ENCODE data around the gene TUBAL3. TPM values are rescaled to one million over a fixed set of nuclear protein-coding genes. Genes with fewer than 3 reads are reported as not detected.
A peak's percentile ranks its signal among the peaks of the same experiment; 100 is the strongest.

TUBAL3 gene
- polyA plus RNA-seq, 1 of the 3 experiments (the other 2 are of a cell fraction): not detected

DNA sequence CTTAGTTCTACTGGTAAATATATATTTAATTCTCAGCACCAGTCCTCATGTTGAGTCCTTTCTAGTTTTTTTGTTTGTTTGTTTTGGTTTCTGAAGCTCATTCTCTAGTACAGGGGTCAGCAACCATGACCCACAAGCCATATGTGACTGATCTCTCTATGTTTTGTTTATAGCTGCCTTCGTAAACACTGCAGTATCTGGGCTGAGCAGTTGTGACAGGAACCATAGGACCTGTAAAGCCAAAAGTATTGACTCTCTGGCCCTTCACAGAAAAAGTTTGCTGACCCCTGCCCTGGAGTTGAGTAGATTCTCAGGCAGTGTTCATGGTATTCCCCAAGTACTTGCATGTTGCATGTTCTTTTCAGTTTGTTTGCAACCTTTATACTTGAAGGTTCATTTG is 28.6 kb upstream of the TUBAL3 start:
- Histone ChIP-seq H3K36me3 (replicated peaks in 1 of 2; ENCODE audit: control insufficient read depth in 1 of 2, insufficient read depth in 2 of 2, low read length in 1 of 2) (peaks cover 3 to 28% of the 10 kb centered on the region in 2 experiments), H3K9me2 (no peaks in the 10 kb centered on the region; the same call in 1 of the 2 replicates), H3K4me2 (no peak overlapping the region), H3F3A (replicated peaks; ENCODE audit: insufficient read depth) (peaks cover 28% of the 10 kb centered on the region), H3K27ac (ENCODE audit: low read depth in 2 of 2, low read length in 1 of 2) (peak overlapping the region in 1 of 2 experiments; percentile 89; a peak in 1 of 4 replicates), H3K9ac (no peak overlapping the region), H2AFZ (ENCODE audit: low read depth) (peak overlapping the region; percentile 25; the same call in 1 of the 2 replicates), H3K9me3 (0 out of 2 replicates have a peak, but pooled peaks cover 6% of the 10 kb centered on the region), H4K20me1 (ENCODE audit: insufficient read depth) (no peaks in the 10 kb centered on the region), H3K27me3 (ENCODE audit: insufficient read depth) (no peaks in the 10 kb centered on the region), H3K79me2 (ENCODE audit: insufficient read depth) (peaks cover 13% of the 10 kb centered on the region; the same call in 1 of the 2 replicates), H3K4me1 (ENCODE audit: control insufficient read depth in 1 of 2, insufficient read depth in 2 of 2, low read depth in 1 of 2, low read length in 1 of 2) (peaks cover 0 to 13% of the 10 kb centered on the region in 2 experiments; a peak in 3 of 4 replicates), H3K4me3 (ENCODE audit: low read depth in 2 of 2, low read length in 1 of 2) (no peak overlapping the region)
- 100% methylated on average over 1 of the region's 1 CpG for WGBS (ENCODE audit: low lambda C conversion rate)
- no peak for DNase-seq
- ChIA-PET POLR2A (no interaction called here), CTCF (interaction anchor here (0.7 to 17.2 kb wide), 13 partner anchors 7 to 618 kb away, joined by 3 to 449 read pairs (median 7); no protein-coding TSS in a partner anchor)
- TF ChIP-seq, protein P1, sequence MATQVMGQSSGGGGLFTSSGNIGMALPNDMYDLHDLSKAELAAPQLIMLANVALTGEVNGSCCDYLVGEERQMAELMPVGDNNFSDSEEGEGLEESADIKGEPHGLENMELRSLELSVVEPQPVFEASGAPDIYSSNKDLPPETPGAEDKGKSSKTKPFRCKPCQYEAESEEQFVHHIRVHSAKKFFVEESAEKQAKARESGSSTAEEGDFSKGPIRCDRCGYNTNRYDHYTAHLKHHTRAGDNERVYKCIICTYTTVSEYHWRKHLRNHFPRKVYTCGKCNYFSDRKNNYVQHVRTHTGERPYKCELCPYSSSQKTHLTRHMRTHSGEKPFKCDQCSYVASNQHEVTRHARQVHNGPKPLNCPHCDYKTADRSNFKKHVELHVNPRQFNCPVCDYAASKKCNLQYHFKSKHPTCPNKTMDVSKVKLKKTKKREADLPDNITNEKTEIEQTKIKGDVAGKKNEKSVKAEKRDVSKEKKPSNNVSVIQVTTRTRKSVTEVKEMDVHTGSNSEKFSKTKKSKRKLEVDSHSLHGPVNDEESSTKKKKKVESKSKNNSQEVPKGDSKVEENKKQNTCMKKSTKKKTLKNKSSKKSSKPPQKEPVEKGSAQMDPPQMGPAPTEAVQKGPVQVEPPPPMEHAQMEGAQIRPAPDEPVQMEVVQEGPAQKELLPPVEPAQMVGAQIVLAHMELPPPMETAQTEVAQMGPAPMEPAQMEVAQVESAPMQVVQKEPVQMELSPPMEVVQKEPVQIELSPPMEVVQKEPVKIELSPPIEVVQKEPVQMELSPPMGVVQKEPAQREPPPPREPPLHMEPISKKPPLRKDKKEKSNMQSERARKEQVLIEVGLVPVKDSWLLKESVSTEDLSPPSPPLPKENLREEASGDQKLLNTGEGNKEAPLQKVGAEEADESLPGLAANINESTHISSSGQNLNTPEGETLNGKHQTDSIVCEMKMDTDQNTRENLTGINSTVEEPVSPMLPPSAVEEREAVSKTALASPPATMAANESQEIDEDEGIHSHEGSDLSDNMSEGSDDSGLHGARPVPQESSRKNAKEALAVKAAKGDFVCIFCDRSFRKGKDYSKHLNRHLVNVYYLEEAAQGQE (IDR thresholded peaks at IDR 0.05; ENCODE audit: low read depth, low read length): no peak
- no peak for TF ChIP-seq MEF2A (IDR thresholded peaks at IDR 0.05; ENCODE audit: borderline replicate concordance, low read depth)
- TF ChIP-seq RAD21 (IDR thresholded peaks at IDR 0.05; ENCODE audit: low read length): no peak

DNA sequence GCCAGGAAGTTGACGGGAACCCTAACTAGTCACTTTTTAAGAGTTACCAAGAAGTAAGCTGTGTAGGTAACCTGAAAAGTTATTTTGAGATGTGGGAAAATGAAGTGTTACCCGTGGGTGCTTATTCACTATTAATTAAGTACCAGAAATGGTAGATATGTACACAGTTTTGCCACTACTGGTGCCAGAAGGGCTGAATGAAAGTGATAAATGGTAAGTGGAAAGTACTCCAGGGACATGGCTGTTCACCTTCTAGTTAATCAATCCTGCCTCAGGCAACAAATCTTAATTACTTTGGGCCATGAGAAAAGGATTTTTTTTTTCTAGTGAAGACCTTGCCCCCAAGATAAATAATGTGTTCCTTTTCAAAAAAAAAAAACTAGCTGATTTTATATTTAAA is 23.5 kb upstream of the TUBAL3 start:
- no peak overlapping the region for H3K4me3 ChIP-seq (ENCODE audit: low read depth in 2 of 2, low read length in 1 of 2)

More for the DNA sequence above, 23.5 kb upstream of the TUBAL3 start:
- no peaks in the 10 kb centered on the region for H4K20me1 ChIP-seq (ENCODE audit: insufficient read depth)
- no peak for DNase-seq
- H3K9me3 ChIP-seq: 0 out of 2 replicates have a peak, but pooled peaks cover 6% of the 10 kb centered on the region
- no peak overlapping the region for H3K4me2 ChIP-seq
- no peak overlapping the region for H3K9ac ChIP-seq
- 77% methylated on average over 2 of the region's 2 CpGs for WGBS (ENCODE audit: low lambda C conversion rate)
- H3K4me1 ChIP-seq (ENCODE audit: control insufficient read depth in 1 of 2, insufficient read depth in 2 of 2, low read depth in 1 of 2, low read length in 1 of 2): peaks cover 0 to 11% of the 10 kb centered on the region in 2 experiments; a peak in 2 of 4 replicates
- no peak overlapping the region for H3K27ac ChIP-seq (ENCODE audit: low read depth in 2 of 2, low read length in 1 of 2)
- POLR2A ChIA-PET: interaction anchor here (0.6 kb wide), 1 partner anchor 207 kb away, joined by 3 read pairs; no protein-coding TSS in a partner anchor
- H3F3A ChIP-seq (replicated peaks; ENCODE audit: insufficient read depth): peaks cover 20% of the 10 kb centered on the region
- no peak overlapping the region for H2AFZ ChIP-seq (ENCODE audit: low read depth)
- no peaks in the 10 kb centered on the region for H3K27me3 ChIP-seq (ENCODE audit: insufficient read depth)
- CTCF ChIA-PET: interaction anchor here (0.9 to 4.8 kb wide), 5 partner anchors 10 to 578 kb away, joined by 3 to 25 read pairs (median 4); no protein-coding TSS in a partner anchor
- H3K9me2 ChIP-seq: no peaks in the 10 kb centered on the region; the same call in 1 of the 2 replicates
- H3K36me3 ChIP-seq (replicated peaks in 1 of 2; ENCODE audit: control insufficient read depth in 1 of 2, insufficient read depth in 2 of 2, low read length in 1 of 2): peaks cover 3 to 32% of the 10 kb centered on the region in 2 experiments
- no peak for TF ChIP-seq ELF1 (IDR thresholded peaks at IDR 0.05)
- TF ChIP-seq, protein P2, sequence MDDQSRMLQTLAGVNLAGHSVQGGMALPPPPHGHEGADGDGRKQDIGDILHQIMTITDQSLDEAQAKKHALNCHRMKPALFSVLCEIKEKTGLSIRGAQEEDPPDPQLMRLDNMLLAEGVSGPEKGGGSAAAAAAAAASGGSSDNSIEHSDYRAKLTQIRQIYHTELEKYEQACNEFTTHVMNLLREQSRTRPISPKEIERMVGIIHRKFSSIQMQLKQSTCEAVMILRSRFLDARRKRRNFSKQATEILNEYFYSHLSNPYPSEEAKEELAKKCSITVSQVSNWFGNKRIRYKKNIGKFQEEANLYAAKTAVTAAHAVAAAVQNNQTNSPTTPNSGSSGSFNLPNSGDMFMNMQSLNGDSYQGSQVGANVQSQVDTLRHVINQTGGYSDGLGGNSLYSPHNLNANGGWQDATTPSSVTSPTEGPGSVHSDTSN (IDR thresholded peaks at IDR 0.05): no peak
- no peak for TF ChIP-seq GABPA (IDR thresholded peaks at IDR 0.05; ENCODE audit: low read depth)
- no peak for TF ChIP-seq FOSL2 (IDR thresholded peaks at IDR 0.05; ENCODE audit: borderline replicate concordance, low read depth)
- TF ChIP-seq RCOR1 (IDR thresholded peaks at IDR 0.05; ENCODE audit: low read length): no peak
- no peak for TF ChIP-seq FOXM1 (IDR thresholded peaks at IDR 0.05; ENCODE audit: low read depth)
- no peak for TF ChIP-seq YY1 (IDR thresholded peaks at IDR 0.05; ENCODE audit: low read depth)
- peaks cover 43% of the 10 kb centered on the region; the same call in 1 of the 2 replicates for H3K79me2 ChIP-seq (ENCODE audit: insufficient read depth)

Data from SK-N-SH (cell line).